K562 (cell line): ENCODE measurements around the gene EGR1. TPM values are rescaled to one million over a fixed set of nuclear protein-coding genes. Genes with fewer than 3 reads are reported as not detected.

Experiments used
- CEBPZ ChIP-seq: fragments of 150-350 bp; IDR thresholded peaks from 2 replicates; pipeline ENCODE4 v1.6.1; 2014; ENCODE audit warnings: low read depth, mild to moderate bottlenecking, low read length, borderline replicate concordance
- CUX1 ChIP-seq: fragments of 200-800 bp; sonication (Bioruptor generic); IDR thresholded peaks from 2 replicates; pipeline ENCODE4 v1.6.1; 2016; ENCODE audit warnings: missing genetic modification characterization, missing compliant biosample characterization
- E2F6 ChIP-seq, 2 experiments: IDR thresholded peaks; 2 replicates each; pipeline ENCODE4 v1.6.1; 2011; ENCODE audit warnings: borderline replicate concordance in 1 of 2, control low read depth in 1 of 2, low read depth in 1 of 2, low read length in 1 of 2, mild to moderate bottlenecking in 1 of 2, mixed read lengths in 1 of 2, moderate library complexity in 1 of 2; ENCODE audit not compliant: insufficient read depth in 1 of 2, insufficient read length in 1 of 2, poor library complexity in 1 of 2, severe bottlenecking in 1 of 2; ENCODE audit errors: extremely low read depth in 1 of 2
- HMGXB4 ChIP-seq: sonication (generic); formaldehyde crosslinking; IDR thresholded peaks from 2 replicates; pipeline ENCODE4 v1.8.1; 2023; ENCODE audit warnings: mild to moderate bottlenecking, missing genetic modification reagents
- SAFB2 ChIP-seq: fragments of 200-400 bp; formaldehyde crosslinking; IDR thresholded peaks from 2 replicates; pipeline ENCODE4 v1.6.1; 2018; ENCODE audit warnings: borderline replicate concordance, low read length, low read depth, moderate library complexity; ENCODE audit not compliant: severe bottlenecking
- SRSF1 ChIP-seq: fragments of 200-400 bp; formaldehyde crosslinking; IDR thresholded peaks from 2 replicates; pipeline ENCODE4 v1.6.1; 2017; ENCODE audit warnings: mild to moderate bottlenecking, low read depth, low read length, moderate library complexity
- TEAD4 ChIP-seq, 2 experiments: sonication (generic) in 1 of 2; formaldehyde crosslinking in 1 of 2; IDR thresholded peaks; 2 replicates each; pipeline versions ENCODE4 v1.6.1 to v1.8.0; 2012 to 2022; ENCODE audit warnings: borderline replicate concordance in 1 of 2, inconsistent platforms in 1 of 2, low read length in 1 of 2, mild to moderate bottlenecking in 1 of 2, missing genetic modification reagents in 1 of 2
- ZFP1 ChIP-seq: fragments of 450-650 bp; formaldehyde crosslinking; IDR thresholded peaks from 2 replicates; pipeline ENCODE4 v1.4.0; 2020; ENCODE audit warnings: mild to moderate bottlenecking, mixed read lengths
- ZNF512 ChIP-seq: IDR thresholded peaks from 2 replicates; pipeline ENCODE4 v1.6.1; 2016; ENCODE audit warnings: missing genetic modification characterization, missing compliant biosample characterization
- ZNF57 ChIP-seq: fragments of 450-650 bp; formaldehyde crosslinking; IDR thresholded peaks from 2 replicates; pipeline ENCODE4 v1.4.0; 2020; ENCODE audit warnings: mild to moderate bottlenecking, moderate library complexity
- polyA plus RNA-seq, 8 experiments: library from polyadenylated mRNA; depleted of rRNA in 4 of 8; stranded (reverse) in 5 of 8; unstranded in 3 of 8; fragments of >200 nt; fragmentation: Nextera tagmentation in 2 of 8; fragmentation: Illumina TruSeq in 1 of 8; extraction: Ambion mirVana in 2 of 8; extraction: Trizol in 1 of 8; gene quantifications; 2 replicates each; pipeline versions ENCODE4 v1.2.1 to v1.2.3, GENCODE V29; 2011 to 2014; ENCODE audit warnings: inconsistent platforms in 1 of 8, missing spikeins in 1 of 8
- total RNA-seq, 7 experiments: library from RNA; depleted of rRNA in 6 of 7; stranded (reverse); fragments of >200 nt in 6 of 7; fragmentation: Illumina TruSeq in 2 of 7; extraction: Trizol in 2 of 7; gene quantifications; 2 replicates each; pipeline versions ENCODE4 v1.2.1 to v1.2.3, GENCODE V29; 2011 to 2021; ENCODE audit warnings: low replicate concordance in 1 of 7

Gene EGR1
- total and polyA plus RNA-seq, 9 of the 15 experiments (the other 6 are each of a cell fraction or from before 2014, with no cell fraction given) = 1.3 to 132 (median 21.5) TPM

DNA sequence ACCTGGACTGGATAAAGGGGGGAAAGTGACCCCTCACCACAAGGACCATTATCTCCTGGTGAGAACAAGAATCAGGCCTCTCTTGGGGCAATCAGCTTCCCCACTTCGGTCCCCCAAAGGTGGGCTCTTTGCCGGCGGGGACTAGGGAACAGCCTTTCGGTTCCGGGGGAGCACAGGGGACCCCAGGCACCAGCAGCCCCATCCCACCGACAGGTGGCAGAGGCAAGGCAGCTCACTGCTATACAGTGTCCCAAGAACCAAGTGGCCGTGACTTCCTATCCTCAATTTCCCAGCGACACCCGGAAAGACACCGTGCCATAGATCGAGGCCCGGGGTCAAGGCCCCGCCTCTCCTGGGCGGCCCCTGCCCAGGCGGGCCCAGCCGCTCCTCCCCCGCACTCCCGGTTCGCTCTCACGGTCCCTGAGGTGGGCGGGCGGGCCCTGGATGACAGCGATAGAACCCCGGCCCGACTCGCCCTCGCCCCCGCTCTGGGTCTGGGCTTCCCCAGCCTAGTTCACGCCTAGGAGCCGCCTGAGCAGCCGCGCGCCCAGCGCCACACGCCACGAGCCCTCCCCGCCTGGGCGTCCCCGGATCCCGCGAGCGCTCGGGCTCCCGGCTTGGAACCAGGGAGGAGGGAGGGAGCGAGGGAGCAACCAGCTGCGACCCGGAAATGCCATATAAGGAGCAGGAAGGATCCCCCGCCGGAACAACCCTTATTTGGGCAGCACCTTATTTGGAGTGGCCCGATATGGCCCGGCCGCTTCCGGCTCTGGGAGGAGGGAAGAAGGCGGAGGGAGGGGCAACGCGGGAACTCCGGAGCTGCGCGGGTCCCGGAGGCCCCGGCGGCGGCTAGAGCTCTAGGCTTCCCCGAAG, 655 bp upstream of the EGR1 start (continued):
- TF ChIP-seq E2F6 (IDR thresholded peaks at IDR 0.05; ENCODE audit: borderline replicate concordance in 1 of 2, extremely low read depth in 1 of 2, insufficient read depth in 1 of 2, insufficient read length in 1 of 2, low read depth in 1 of 2, low read length in 1 of 2, poor library complexity in 1 of 2, severe bottlenecking in 1 of 2) (peak; percentile 57 to 85), SRSF1 (no peak), CEBPZ (no peak), ZFP1 (0 out of 2 replicates have a peak, but pooled peaks have one; percentile 55), CUX1 (CRISPR knock-in tag) (no peak), SAFB2 (no peak), HMGXB4 (CRISPR knock-in tag) (peak; percentile 91), ZNF57 (CRISPR knock-in tag) (no peak), ZNF512 (no peak), TEAD4 (IDR thresholded peaks at IDR 0.05; ENCODE audit: low read length) (peak; percentile 37; the same call in 1 of the 2 replicates), TEAD4 (CRISPR knock-in tag; IDR thresholded peaks at IDR 0.05; ENCODE audit: borderline replicate concordance) (no peak)
